Astrocyte (in vitro differentiated cells and primary cell): Measurements from ENCODE around the gene LRCH1.

Experiments
- CTCF ChIP-seq: IDR thresholded peaks from 2 replicates; pipeline ENCODE4 v1.5.1; 2011; ENCODE audit warnings: low read depth, mild to moderate bottlenecking, inconsistent platforms, low read length, moderate library complexity; ENCODE audit not compliant: insufficient read depth
- EZH2 ChIP-seq: IDR thresholded peaks from 2 replicates; pipeline ENCODE4 v1.6.1; 2012; ENCODE audit warnings: mild to moderate bottlenecking, low read length, inconsistent platforms; ENCODE audit not compliant: insufficient read depth

GRCh38 chr13:46735425-46735824, 182.5 kb downstream of the LRCH1 start:
- no peak for TF ChIP-seq CTCF
- TF ChIP-seq EZH2 = no peak
